K562 (cell line): ENCODE measurements around the gene ROR2. TPM values are rescaled to one million over a fixed set of nuclear protein-coding genes. Genes with fewer than 3 reads are reported as not detected.
A peak's percentile ranks its signal among the peaks of the same experiment; 100 is the strongest.

Experiments used
- ATF4 ChIP-seq: fragments of 450-650 bp; formaldehyde crosslinking; IDR thresholded peaks from 2 replicates; pipeline ENCODE4 v1.4.0; 2022; ENCODE audit warnings: mild to moderate bottlenecking, moderate library complexity
- DDX20 ChIP-seq: fragments of 450-650 bp; IDR thresholded peaks from 2 replicates; pipeline ENCODE4 v1.6.1; 2016; ENCODE audit warnings: missing genetic modification characterization, low read depth, mild to moderate bottlenecking, missing compliant biosample characterization, moderate library complexity
- NCOA1 ChIP-seq: fragments of 450-650 bp; IDR thresholded peaks from 2 replicates; pipeline ENCODE4 v1.6.1; 2016; ENCODE audit warnings: low read depth
- NKRF ChIP-seq: fragments of 450-650 bp; IDR thresholded peaks from 2 replicates; pipeline ENCODE4 v1.6.1; 2016; ENCODE audit warnings: borderline replicate concordance
- NR2C2 ChIP-seq, 2 experiments: fragments of 200-800 bp in 1 of 2; sonication (Bioruptor generic) in 1 of 2; sonication (generic) in 1 of 2; formaldehyde crosslinking in 1 of 2; IDR thresholded peaks; 2 replicates each; pipeline versions ENCODE4 v1.6.1 to v1.8.0; 2016 to 2022; ENCODE audit warnings: mild to moderate bottlenecking in 1 of 2, missing compliant biosample characterization in 1 of 2, missing genetic modification characterization in 1 of 2, missing genetic modification reagents in 1 of 2
- SIN3A ChIP-seq, 2 experiments: fragments of 150-350 bp in 1 of 2; IDR thresholded peaks; 2 replicates each; pipeline ENCODE4 v1.6.1; 2011 to 2016; ENCODE audit warnings: borderline replicate concordance in 2 of 2, low read depth in 2 of 2, low read length in 2 of 2, mild to moderate bottlenecking in 2 of 2, moderate library complexity in 2 of 2; ENCODE audit not compliant: control insufficient read depth in 1 of 2
- UBTF ChIP-seq, 2 experiments: IDR thresholded peaks; 2 replicates each; pipeline ENCODE4 v1.6.1; 2012; ENCODE audit warnings: improper control_type of control experiment in 2 of 2, low read depth in 2 of 2, low read length in 2 of 2, borderline replicate concordance in 1 of 2
- VEZF1 ChIP-seq: fragments of 200-800 bp; sonication (Bioruptor generic); IDR thresholded peaks from 2 replicates; pipeline ENCODE4 v1.6.1; 2017; ENCODE audit warnings: missing genetic modification characterization, missing compliant biosample characterization
- ZBTB7A ChIP-seq: IDR thresholded peaks from 2 replicates; pipeline ENCODE4 v1.6.1; 2011; ENCODE audit warnings: low read depth, mild to moderate bottlenecking, low read length, moderate library complexity, borderline replicate concordance; ENCODE audit not compliant: control insufficient read depth
- ZKSCAN3 ChIP-seq: fragments of 250-450 bp; sonication (Bioruptor Pico); IDR thresholded peaks from 2 replicates; pipeline ENCODE4 v1.4.0; 2020
- ZNF609 ChIP-seq: sonication (generic); formaldehyde crosslinking; IDR thresholded peaks from 2 replicates; pipeline ENCODE4 v1.8.1; 2023; ENCODE audit warnings: missing genetic modification reagents, mild to moderate bottlenecking, borderline replicate concordance
- ZNF766 ChIP-seq: fragments of 200-800 bp; sonication (Bioruptor generic); conservative IDR thresholded peaks from 2 replicates; pipeline ENCODE4 v1.6.1; 2016; ENCODE audit warnings: missing genetic modification characterization, missing compliant biosample characterization
- polyA plus RNA-seq, 8 experiments: library from polyadenylated mRNA; depleted of rRNA in 4 of 8; stranded (reverse) in 5 of 8; unstranded in 3 of 8; fragments of >200 nt; fragmentation: Nextera tagmentation in 2 of 8; fragmentation: Illumina TruSeq in 1 of 8; extraction: Ambion mirVana in 2 of 8; extraction: Trizol in 1 of 8; gene quantifications; 2 replicates each; pipeline versions ENCODE4 v1.2.1 to v1.2.3, GENCODE V29; 2011 to 2014; ENCODE audit warnings: inconsistent platforms in 1 of 8, missing spikeins in 1 of 8
- total RNA-seq, 7 experiments: library from RNA; depleted of rRNA in 6 of 7; stranded (reverse); fragments of >200 nt in 6 of 7; fragmentation: Illumina TruSeq in 2 of 7; extraction: Trizol in 2 of 7; gene quantifications; 2 replicates each; pipeline versions ENCODE4 v1.2.1 to v1.2.3, GENCODE V29; 2011 to 2021; ENCODE audit warnings: low replicate concordance in 1 of 7

The ROR2 gene
- total and polyA plus RNA-seq, 9 of the 15 experiments (the other 6 are each of a cell fraction or from before 2014, with no cell fraction given), result 5.6 to 33.8 (median 15.3) TPM

GRCh38 chr9:91898451-91899218 is 51.4 kb downstream of the ROR2 start (continued):
- TF ChIP-seq NR2C2 (CRISPR knock-in tag; IDR thresholded peaks at IDR 0.05), result peak; percentile 86
- TF ChIP-seq NR2C2 (tag; IDR thresholded peaks at IDR 0.05), result peak; percentile 93
- 0 out of 2 replicates have a peak, but pooled peaks have one; percentile 62 for TF ChIP-seq NCOA1
- peak; percentile 76 for TF ChIP-seq VEZF1 (CRISPR knock-in tag)
- peak in 1 of 2 experiments; percentile 51; a peak in 2 of 4 replicates for TF ChIP-seq SIN3A (IDR thresholded peaks at IDR 0.05; ENCODE audit: borderline replicate concordance in 2 of 2, control insufficient read depth in 1 of 2, low read depth in 2 of 2, low read length in 2 of 2)
- TF ChIP-seq ZKSCAN3, result no peak
- no peak for TF ChIP-seq UBTF (IDR thresholded peaks at IDR 0.05; ENCODE audit: borderline replicate concordance in 1 of 2, low read depth in 2 of 2, low read length in 2 of 2)
- TF ChIP-seq ZNF766 (CRISPR knock-in tag), result 0 out of 2 replicates have a peak, but pooled peaks have one; percentile 22
- TF ChIP-seq DDX20 (tag), result no peak
- TF ChIP-seq ZNF609 (CRISPR knock-in tag), result 0 out of 2 replicates have a peak, but pooled peaks have one; percentile 73
- no peak for TF ChIP-seq ATF4 (CRISPR knock-in tag)
- peak; percentile 82; the same call in 1 of the 2 replicates for TF ChIP-seq ZBTB7A
- TF ChIP-seq NKRF, result peak; percentile 50; the same call in 1 of the 2 replicates
